DND-41 (cell line): ENCODE data around the gene PRKCB.
A peak's percentile ranks its signal among the peaks of the same experiment; 100 is the strongest.

Source experiments
- ATAC-seq: fragments of 200-7000 bp; cut with Tn5 transposase; 3 replicates; pipeline ENCODE4 v1.9.1; 2021; ENCODE audit warnings: low read depth; ENCODE audit not compliant: insufficient read depth
- DNase-seq: peaks from one replicate; pipeline ENCODE4 v3.0.0-alpha.2; 2020
- H2AFZ ChIP-seq: 2 replicates; pipeline ENCODE4 v1.6.0; 2012; ENCODE audit warnings: low read depth, low read length
- H3K27ac ChIP-seq: 2 replicates; pipeline ENCODE4 v1.5.1; 2012; ENCODE audit warnings: low read length, inconsistent platforms
- H3K27me3 ChIP-seq: fragments of 200-600 bp; sonication (generic); 2 replicates; pipeline ENCODE4 v1.6.0; 2012; ENCODE audit warnings: low read length, mild to moderate bottlenecking, inconsistent platforms; ENCODE audit not compliant: insufficient read depth, poor library complexity
- H3K36me3 ChIP-seq: 2 replicates; pipeline ENCODE4 v1.5.1; 2012; ENCODE audit warnings: low read length, inconsistent platforms; ENCODE audit not compliant: insufficient read depth
- H3K4me1 ChIP-seq: 2 replicates; pipeline ENCODE4 v1.5.1; 2012; ENCODE audit warnings: mild to moderate bottlenecking, low read length; ENCODE audit not compliant: insufficient read depth
- H3K4me2 ChIP-seq: 2 replicates; pipeline ENCODE4 v1.6.0; 2012; ENCODE audit warnings: mild to moderate bottlenecking, moderate library complexity, low read length, inconsistent platforms; ENCODE audit not compliant: insufficient read depth
- H3K4me3 ChIP-seq, 2 experiments: fragments of 200-600 bp in 1 of 2; shearing (Covaris generic) in 1 of 2; 2 replicates each; pipeline ENCODE4 v1.5.1; 2012 to 2016; ENCODE audit warnings: inconsistent platforms in 2 of 2, low read length in 2 of 2, mild to moderate bottlenecking in 2 of 2, low read depth in 1 of 2, moderate library complexity in 1 of 2
- H3K79me2 ChIP-seq: 2 replicates; pipeline ENCODE4 v1.6.0; 2012; ENCODE audit warnings: low read length, inconsistent platforms; ENCODE audit not compliant: insufficient read depth
- H3K9ac ChIP-seq: 2 replicates; pipeline ENCODE4 v1.6.0; 2012; ENCODE audit warnings: low read depth, mild to moderate bottlenecking, inconsistent platforms, low read length, moderate library complexity
- H3K9me3 ChIP-seq: 2 replicates; pipeline ENCODE4 v1.5.1; 2012; ENCODE audit warnings: low read length, moderate library complexity, mild to moderate bottlenecking, inconsistent platforms; ENCODE audit not compliant: insufficient read depth, severe bottlenecking
- H4K20me1 ChIP-seq: 2 replicates; pipeline ENCODE4 v1.6.0; 2012; ENCODE audit warnings: low read length; ENCODE audit not compliant: insufficient read depth
- CTCF ChIP-seq: IDR thresholded peaks from 2 replicates; pipeline ENCODE4 v1.5.1; 2012; ENCODE audit warnings: borderline replicate concordance, low read length, moderate library complexity, mild to moderate bottlenecking; ENCODE audit not compliant: poor library complexity, severe bottlenecking; ENCODE audit errors: extremely low read depth
- EZH2 ChIP-seq: IDR thresholded peaks from 3 replicates; pipeline ENCODE4 v1.6.1; 2012; ENCODE audit warnings: borderline replicate concordance, low read depth, mild to moderate bottlenecking, moderate library complexity, low read length, inconsistent platforms; ENCODE audit not compliant: severe bottlenecking

Gene PRKCB

GRCh38 chr16:23874613-23875294 lies 39.0 kb downstream of the PRKCB start:
- H3K9ac ChIP-seq = no peak overlapping the region
- no peak overlapping the region for H3K4me2 ChIP-seq
- no peaks in the 10 kb centered on the region for H4K20me1 ChIP-seq
- H3K27me3 ChIP-seq = no peaks in the 10 kb centered on the region
- H3K79me2 ChIP-seq = peaks cover 62% of the 10 kb centered on the region
- peaks cover 13% of the 10 kb centered on the region; the same call in 1 of the 2 replicates for H3K36me3 ChIP-seq
- no peak overlapping the region for H3K4me3 ChIP-seq
- TF ChIP-seq CTCF (no peak), EZH2 (no peak)
- peak overlapping the region; percentile 71 for H3K27ac ChIP-seq
- H3K4me1 ChIP-seq = peaks cover 46% of the 10 kb centered on the region
- no peak overlapping the region for H2AFZ ChIP-seq
- no peaks in the 10 kb centered on the region for H3K9me3 ChIP-seq
- peak; percentile 31 for DNase-seq
- ATAC-seq = no peak

- Histone ChIP-seq H3K36me3 (0 out of 2 replicates have a peak, but pooled peaks cover 4% of the 10 kb centered on the region), H3K4me3 (no peak overlapping the region), H3K4me1 (peaks cover 63% of the 10 kb centered on the region), H3K4me2 (no peak overlapping the region), H3K9ac (no peak overlapping the region), H3K9me3 (no peaks in the 10 kb centered on the region), H3K27me3 (no peaks in the 10 kb centered on the region), H3K79me2 (peaks cover 59% of the 10 kb centered on the region), H3K27ac (peak overlapping the region; percentile 43), H2AFZ (no peak overlapping the region), H4K20me1 (no peaks in the 10 kb centered on the region)
- ATAC-seq (no peak), DNase-seq (no peak)
- TF ChIP-seq EZH2 (no peak), CTCF (no peak)
These were observed 40.6 kb downstream of the PRKCB start for GRCh38 chr16:23876256-23876896.

- peaks cover 56% of the 10 kb centered on the region for H3K79me2 ChIP-seq
- no peak overlapping the region for H3K4me2 ChIP-seq
- H4K20me1 ChIP-seq = no peaks in the 10 kb centered on the region
- no peak overlapping the region for H3K4me3 ChIP-seq
- ATAC-seq (no peak), DNase-seq (no peak)
- H2AFZ ChIP-seq = no peak overlapping the region
- peak overlapping the region; percentile 66 for H3K27ac ChIP-seq
- no peak for TF ChIP-seq EZH2
- peak; percentile 54 for TF ChIP-seq CTCF
- peaks cover 73% of the 10 kb centered on the region for H3K4me1 ChIP-seq
- H3K36me3 ChIP-seq = 0 out of 2 replicates have a peak, but pooled peaks cover 4% of the 10 kb centered on the region
- no peak overlapping the region for H3K9ac ChIP-seq
- H3K9me3 ChIP-seq = no peaks in the 10 kb centered on the region
- no peaks in the 10 kb centered on the region for H3K27me3 ChIP-seq
These were observed 41.6 kb downstream of the PRKCB start for GRCh38 chr16:23877107-23878070.
